ENCODE data around the gene GPBAR1. TPM values are rescaled to one million over a fixed set of nuclear protein-coding genes. Genes with fewer than 3 reads are reported as not detected.

The GPBAR1 gene
- total and polyA plus RNA-seq, 2 of the 8 experiments (the other 6 are each of a cell fraction or from before 2014, with no cell fraction given), result 0.32 to 0.59 TPM

DNA sequence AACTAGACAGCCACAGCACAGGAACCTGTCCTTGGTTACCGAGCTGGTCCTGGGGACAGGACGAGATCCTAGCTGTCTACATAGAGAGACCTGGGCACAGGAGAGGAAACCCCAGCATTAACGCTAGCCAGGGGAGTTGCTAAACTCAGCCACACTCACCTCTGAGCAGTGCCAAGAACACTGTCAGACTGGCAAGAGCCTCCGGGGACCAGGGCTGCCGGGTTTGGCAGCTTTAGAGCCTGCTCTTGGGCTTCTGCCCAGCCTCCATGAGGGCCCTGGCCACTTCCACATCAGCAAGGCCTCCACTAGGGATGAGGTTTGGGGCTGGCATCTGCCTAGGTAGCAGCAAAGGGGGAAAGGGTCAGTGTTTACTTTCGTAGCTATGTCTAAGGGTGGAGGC lies 24.8 kb downstream of the GPBAR1 start (continued):
- TF ChIP-seq KDM4A (IDR thresholded peaks at IDR 0.05; ENCODE audit: low read depth, low read length, severe bottlenecking) (no peak), FOSL1 (IDR thresholded peaks at IDR 0.05; ENCODE audit: insufficient read depth, low read depth, low read length) (no peak), BRCA1 (IDR thresholded peaks at IDR 0.05; ENCODE audit: low read depth, low read length) (no peak), CTBP2 (IDR thresholded peaks at IDR 0.05; ENCODE audit: borderline replicate concordance, insufficient read depth, insufficient read length, low read length) (no peak)
